NCI-H2029 treated with DMSO at 0.1 percent for 48 hours (cell line): Measurements from ENCODE around the gene DDR1.
"Not testable (repeated sequence)": the region's sequence is repeated elsewhere in the genome, so short reads cannot be mapped to it uniquely, and the experiment has no call there.

Experiments
- DNase-seq: peaks from one replicate; lab custom pipeline; 2025; lab: John Stamatoyannopoulos, UW

The DDR1 gene

DNA sequence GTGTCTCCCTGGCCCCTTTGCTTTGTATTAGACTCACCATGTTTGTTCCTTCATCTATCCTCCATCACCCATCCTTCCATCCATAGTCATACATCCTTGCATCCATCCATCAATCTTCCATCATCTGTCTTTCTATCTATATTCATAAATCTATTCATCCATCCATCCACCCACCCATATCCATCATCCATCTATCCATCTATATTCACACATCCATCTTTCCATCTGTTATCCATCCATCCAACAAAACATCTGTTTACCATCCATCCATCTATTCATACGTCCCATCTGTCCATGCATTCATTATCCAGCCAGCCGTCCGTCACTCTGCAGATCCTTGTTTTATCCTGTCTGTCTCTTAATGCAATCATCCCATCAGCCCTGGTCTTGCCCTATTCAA is 10.6 kb downstream of the DDR1 start:
- no peak for DNase-seq

DNA sequence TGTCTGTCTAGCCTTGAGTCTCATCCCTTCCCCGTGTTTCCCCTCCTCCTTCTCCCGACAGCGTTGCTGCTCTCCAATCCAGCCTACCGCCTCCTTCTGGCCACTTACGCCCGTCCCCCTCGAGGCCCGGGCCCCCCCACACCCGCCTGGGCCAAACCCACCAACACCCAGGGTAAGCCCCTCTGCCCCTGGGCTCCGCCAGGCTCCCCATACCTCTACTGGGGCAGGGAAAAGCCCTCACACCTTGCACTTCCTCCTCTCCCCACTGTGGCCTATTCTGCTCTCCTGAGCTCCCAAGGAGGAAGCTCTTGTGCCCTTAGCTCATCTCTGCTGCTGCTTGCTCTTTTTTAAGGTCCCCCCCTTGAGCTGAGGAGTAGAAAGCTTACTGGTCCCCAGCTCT is 11.0 kb downstream of the DDR1 start:
- DNase-seq: no peak

- no peak for DNase-seq
Measured at GRCh38 chr6:30896541-30896940, 12.2 kb downstream of the DDR1 start.

- DNase-seq: no peak
Measured at GRCh38 chr6:30897882-30898281, 13.6 kb downstream of the DDR1 start.

- no peak for DNase-seq
Measured at GRCh38 chr6:30898750-30899360, 14.5 kb downstream of the DDR1 start.

DNA sequence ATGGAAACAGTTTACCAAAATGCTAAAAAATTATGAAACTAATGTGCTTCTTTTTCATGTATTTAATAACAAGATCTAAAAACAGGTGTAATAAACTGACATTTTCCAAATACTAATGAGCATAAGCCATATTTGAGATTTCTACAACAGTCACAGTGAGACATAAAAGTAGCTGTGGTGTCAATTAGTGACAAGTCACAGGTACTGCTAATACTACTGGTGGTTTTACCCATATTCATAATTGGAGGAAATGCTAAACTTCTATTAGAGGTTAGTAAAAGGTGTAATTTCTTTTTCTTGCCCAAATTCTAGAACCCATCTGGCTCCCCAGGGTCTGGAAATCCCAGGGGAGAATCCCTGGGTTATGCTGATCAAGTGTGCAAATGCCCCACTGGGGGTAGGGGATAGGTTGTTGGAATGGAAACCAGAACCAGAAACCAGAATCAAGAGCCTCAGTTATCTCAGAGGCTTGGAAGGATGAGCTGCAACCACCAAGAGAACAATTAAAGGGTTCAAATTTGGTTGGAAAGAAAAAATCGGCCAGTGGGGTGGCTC is 16.6 kb downstream of the DDR1 start:
- no peak for DNase-seq

DNA sequence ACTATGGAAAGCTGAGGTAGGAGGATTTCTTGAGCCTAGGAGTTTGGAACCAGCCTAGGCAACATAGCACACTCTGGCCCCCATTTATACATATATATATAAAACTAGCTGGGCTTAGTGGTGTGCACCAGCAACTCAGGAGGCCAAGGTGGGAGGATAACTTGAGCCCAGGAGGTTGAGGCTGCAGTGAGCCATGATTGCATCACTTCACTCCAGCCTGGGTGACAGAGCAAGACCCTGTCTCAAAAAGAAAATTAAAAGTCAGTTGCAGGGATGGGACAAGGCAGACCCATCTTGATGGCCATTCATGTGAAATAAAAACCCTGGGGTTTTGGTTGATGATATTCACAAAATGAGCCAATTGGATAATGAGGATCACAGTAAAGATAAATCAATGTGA is 17.1 kb downstream of the DDR1 start:
- DNase-seq: no peak

DNA sequence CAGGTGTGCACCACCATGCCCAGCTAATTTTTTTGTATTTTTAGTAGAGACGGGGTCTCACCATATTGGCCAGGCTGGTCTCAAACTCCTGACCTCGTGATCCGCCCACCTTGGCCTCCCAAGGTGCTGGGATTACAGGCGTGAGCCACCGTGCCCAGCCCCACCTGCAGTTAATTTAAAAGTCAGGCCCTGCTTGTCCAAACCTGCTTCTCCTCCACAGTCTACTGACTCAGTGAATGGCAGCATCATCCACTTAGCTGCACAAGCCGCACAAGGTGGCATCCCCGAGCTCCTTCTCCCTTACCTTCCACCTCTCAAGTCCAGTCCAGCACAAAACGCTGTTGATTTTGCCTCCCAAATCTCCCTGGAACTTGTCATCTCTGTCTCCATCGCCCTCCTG is 17.9 kb downstream of the DDR1 start:
- not testable (repeated sequence) for DNase-seq

- no peak for DNase-seq
Measured at GRCh38 chr6:30902709-30903108, 18.4 kb downstream of the DDR1 start.

DNA sequence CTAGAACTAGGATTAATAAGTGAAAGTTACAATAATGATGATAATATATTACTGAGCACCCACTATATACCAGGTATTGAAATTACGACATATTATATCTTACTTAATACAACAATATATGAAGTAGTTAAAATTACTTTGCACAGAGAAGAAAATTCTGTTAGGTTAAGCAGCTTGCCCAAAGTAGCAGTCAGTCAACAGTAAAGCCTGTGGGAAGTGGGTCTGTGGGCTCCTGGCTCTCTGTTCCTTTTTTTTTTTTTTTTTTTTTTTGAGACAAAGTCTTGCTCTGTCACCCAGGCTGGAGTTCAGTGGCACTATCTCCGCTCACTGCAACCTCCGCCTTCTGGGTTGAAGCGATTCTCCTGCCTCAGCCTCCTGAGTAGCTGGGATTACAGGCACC is 18.9 kb downstream of the DDR1 start:
- no peak for DNase-seq

DNA sequence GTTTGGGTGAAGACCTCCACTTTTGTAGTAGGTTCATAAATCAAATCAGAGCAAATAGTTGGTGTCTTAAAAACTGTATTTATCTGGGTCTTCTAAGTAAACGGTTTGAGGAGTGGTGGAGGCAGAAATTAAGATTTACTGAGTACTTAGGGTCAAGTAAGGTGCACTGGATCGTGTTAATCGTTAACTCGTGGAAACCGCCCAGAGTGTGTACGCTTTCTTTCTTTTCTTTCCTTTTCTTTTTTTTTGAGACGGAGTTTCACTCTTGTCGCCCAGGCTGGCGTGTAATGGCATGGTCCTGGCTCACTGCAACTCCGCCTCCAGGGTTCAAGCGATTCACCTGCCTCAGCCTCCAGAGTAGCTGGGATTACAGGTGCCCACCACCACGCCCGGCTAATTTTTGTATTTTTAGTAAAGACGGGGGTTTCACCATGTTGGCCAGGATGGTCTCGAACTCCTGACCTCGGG is 23.0 kb downstream of the DDR1 start:
- not testable (repeated sequence) for DNase-seq

GRCh38 chr6:30907758-30908591 is 23.7 kb downstream of the DDR1 start, which contains the start of gene GTF2H4:
GTF2H4 (plus strand) TSS chr6:30908207.
- DNase-seq: peak; percentile 96

- no peak for DNase-seq
Measured at GRCh38 chr6:30908700-30909099, 24.4 kb downstream of the DDR1 start.

DNA sequence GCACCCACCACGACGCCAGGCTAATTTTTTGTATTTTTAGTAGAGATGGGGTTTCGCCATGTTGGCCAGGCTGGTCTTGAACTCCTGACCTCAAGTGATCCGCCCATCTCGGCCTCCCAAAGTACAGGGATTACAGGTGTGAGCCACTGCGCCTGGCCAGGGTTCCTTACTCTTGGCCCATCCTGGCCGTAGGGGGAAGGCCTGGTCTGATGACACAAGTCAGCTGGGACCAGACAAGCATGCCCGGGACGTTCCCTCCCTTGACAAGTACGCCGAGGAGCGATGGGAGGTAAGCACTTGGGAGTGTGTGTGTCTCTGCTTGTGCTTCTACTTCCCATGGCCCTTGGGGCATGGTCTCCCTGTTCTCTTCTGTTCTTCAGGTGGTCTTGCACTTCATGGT is 26.2 kb downstream of the DDR1 start:
- DNase-seq: not testable (repeated sequence)

GRCh38 chr6:30912746-30913520 is 28.6 kb downstream of the DDR1 start:
- no peak for DNase-seq

GRCh38 chr6:30913721-30914075 is 29.4 kb downstream of the DDR1 start:
- no peak for DNase-seq

GRCh38 chr6:30914076-30914853 is 29.9 kb downstream of the DDR1 start, which contains the start of gene VARS2:
VARS2 (plus strand) TSS chr6:30914238; CDS start chr6:30914837, 599 bp downstream.
- DNase-seq: peak; percentile 79

DNA sequence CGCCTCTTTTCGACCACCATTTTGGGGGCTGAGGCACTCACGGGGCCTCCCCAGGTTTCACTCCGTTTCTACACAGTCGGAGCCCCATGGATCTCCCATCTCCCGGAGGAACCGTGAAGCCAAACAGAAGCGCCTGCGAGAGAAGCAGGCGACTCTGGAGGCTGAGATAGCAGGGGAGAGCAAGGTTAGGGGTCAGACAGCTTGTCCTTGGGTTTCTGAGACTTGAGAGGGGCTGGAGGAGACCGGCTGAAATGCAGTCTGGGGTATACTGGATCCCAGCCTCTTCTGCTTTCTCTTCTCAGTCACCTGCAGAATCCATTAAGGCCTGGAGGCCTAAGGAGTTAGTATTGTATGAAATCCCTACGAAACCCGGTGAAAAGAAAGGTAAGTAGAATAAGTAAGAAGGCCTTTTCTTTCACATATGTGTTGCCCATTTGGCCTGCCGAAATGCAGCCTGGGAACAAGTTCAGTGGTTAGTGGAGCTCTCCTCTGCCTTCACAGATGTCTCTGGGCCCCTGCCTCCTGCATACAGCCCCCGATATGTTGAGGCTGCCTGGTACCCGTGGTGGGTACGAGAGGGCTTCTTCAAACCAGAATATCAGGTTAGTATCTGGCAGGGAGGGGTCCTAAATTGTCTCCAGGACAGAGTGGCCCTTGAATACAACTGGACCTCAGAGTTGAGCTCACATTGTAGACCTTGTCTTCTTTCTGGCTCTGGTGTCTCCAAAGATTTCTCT is 30.7 kb downstream of the DDR1 start:
- no peak for DNase-seq

DNA sequence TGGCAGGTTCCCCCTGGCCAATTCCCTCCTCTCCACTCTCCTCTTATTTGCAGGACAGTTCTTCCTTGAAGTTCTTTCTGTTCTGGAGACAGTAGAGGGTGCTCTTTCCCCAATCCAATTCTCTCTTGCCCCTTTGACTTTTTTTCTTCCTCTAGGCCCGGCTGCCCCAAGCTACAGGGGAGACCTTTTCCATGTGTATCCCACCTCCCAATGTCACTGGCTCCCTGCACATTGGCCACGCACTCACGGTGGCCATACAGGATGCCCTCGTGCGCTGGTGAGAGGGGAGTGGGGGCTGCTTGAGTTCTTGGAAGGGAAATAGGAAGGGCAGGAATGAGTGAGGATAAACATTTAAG is 31.2 kb downstream of the DDR1 start:
- DNase-seq: peak; percentile 7

- no peak for DNase-seq
Measured at GRCh38 chr6:30917041-30917440, 32.7 kb downstream of the DDR1 start.

DNA sequence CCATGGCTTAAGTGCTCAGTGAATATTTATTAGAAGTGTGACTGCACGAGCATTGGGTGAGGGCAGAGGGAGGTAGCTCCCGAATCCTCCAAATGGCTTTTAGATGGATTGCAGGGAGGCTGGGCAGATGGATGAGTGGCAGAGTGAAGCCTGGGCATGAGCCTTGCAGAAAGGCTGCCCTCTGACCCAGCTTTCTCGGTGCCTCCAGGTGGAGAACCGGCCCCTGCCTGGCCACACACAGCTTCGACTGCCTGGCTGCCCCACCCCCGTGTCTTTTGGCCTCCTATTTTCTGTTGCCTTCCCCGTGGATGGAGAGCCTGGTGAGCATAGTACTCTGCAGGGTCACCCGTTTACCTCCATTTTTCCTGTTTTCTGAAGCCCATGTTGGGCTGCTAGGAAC is 33.2 kb downstream of the DDR1 start:
- DNase-seq: no peak
